B cell (primary cell): ENCODE results near the gene ZRANB3.

Experiments used
- EZH2 ChIP-seq: IDR thresholded peaks from 2 replicates; pipeline ENCODE4 v1.6.1; 2012; ENCODE audit warnings: borderline replicate concordance, low read depth, mild to moderate bottlenecking, moderate library complexity, low read length; ENCODE audit not compliant: insufficient read depth, poor library complexity, severe bottlenecking
- TF ChIP-seq, protein P1 (sequence below): fragments of 200-600 bp; IDR thresholded peaks from one replicate; pipeline ENCODE4 v1.8.0; 2022; ENCODE audit warnings: antibody characterized with exemption, mild to moderate bottlenecking

DNA sequence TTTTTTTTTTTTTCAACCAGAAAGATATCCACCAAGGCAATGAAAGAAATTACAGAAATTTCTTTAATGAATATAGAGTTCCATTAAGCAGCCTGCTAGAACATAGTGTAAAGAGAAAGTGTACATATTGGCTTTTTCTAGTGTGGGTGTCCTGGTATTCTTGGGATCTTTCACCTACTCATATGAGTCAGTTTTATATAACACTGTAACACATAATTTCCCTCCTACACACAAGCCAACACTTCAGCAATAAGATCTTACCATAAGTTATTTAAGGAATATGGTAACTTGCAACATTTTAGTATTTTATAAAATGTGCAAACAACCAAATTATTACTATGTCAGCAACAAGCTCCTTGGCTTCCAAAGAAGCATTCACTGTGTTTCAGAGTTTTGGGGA lies 59.9 kb downstream of the ZRANB3 start:
- TF ChIP-seq, protein P1, sequence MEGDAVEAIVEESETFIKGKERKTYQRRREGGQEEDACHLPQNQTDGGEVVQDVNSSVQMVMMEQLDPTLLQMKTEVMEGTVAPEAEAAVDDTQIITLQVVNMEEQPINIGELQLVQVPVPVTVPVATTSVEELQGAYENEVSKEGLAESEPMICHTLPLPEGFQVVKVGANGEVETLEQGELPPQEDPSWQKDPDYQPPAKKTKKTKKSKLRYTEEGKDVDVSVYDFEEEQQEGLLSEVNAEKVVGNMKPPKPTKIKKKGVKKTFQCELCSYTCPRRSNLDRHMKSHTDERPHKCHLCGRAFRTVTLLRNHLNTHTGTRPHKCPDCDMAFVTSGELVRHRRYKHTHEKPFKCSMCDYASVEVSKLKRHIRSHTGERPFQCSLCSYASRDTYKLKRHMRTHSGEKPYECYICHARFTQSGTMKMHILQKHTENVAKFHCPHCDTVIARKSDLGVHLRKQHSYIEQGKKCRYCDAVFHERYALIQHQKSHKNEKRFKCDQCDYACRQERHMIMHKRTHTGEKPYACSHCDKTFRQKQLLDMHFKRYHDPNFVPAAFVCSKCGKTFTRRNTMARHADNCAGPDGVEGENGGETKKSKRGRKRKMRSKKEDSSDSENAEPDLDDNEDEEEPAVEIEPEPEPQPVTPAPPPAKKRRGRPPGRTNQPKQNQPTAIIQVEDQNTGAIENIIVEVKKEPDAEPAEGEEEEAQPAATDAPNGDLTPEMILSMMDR, result no peak
- no peak for TF ChIP-seq EZH2
